Naive thymus-derived CD8-positive, alpha-beta T cell (primary cell): ENCODE measurements around the gene PLXNB2. TPM values are rescaled to one million over a fixed set of nuclear protein-coding genes. Genes with fewer than 3 reads are reported as not detected.
A peak's percentile ranks its signal among the peaks of the same experiment; 100 is the strongest.

ENCODE experiments used
- ATAC-seq, 2 donors: fragments of 150-1000 bp; cut with Tn5 transposase in 1 of 2; sonication (Bioruptor Pico), chemical (Tn5 transposase) in 1 of 2; 1 replicate in 1 of 2; 2 replicates in 1 of 2; pipeline ENCODE4 v1.10.0; 2021; ENCODE audit warnings: mild to moderate bottlenecking in 2 of 2, moderate library complexity in 2 of 2
- POLR2A ChIA-PET: fragments of 350-600 bp; sonication (Branson Sonifier 250); formaldehyde crosslinking; loops from one replicate; lab custom pipeline; 2021; ENCODE audit warnings: antibody characterized with exemption; lab: Charles Lee
- DNase-seq, 10 donors: peaks; one replicate each; pipeline versions ENCODE4 v3.0.0 to v3.0.0-alpha.2; 2020 to 2022
- H3K27ac Mint-ChIP-seq, 10 donors: one replicate each; pipeline ENCODE4 v1.8.0; 2020 to 2022; ENCODE audit warnings: mild to moderate bottlenecking in 10 of 10, mixed read lengths in 10 of 10, moderate library complexity in 4 of 10, inconsistent platforms in 1 of 10
- H3K27me3 Mint-ChIP-seq, 5 donors: one replicate each; pipeline ENCODE4 v1.8.0; 2021 to 2022; ENCODE audit warnings: mixed read lengths in 5 of 5
- H3K36me3 Mint-ChIP-seq, 3 donors: one replicate each; pipeline ENCODE4 v1.8.0; 2020 to 2022; ENCODE audit warnings: mixed read lengths in 3 of 3, mild to moderate bottlenecking in 2 of 3, inconsistent platforms in 1 of 3
- H3K4me1 Mint-ChIP-seq, 4 donors: one replicate each; pipeline ENCODE4 v1.8.0; 2021 to 2022; ENCODE audit warnings: mixed read lengths in 4 of 4
- H3K4me3 Mint-ChIP-seq, 10 donors: one replicate each; pipeline ENCODE4 v1.8.0; 2020 to 2022; ENCODE audit warnings: mild to moderate bottlenecking in 10 of 10, mixed read lengths in 10 of 10, moderate library complexity in 6 of 10, inconsistent platforms in 1 of 10
- H3K9me3 Mint-ChIP-seq, 9 donors: one replicate each; pipeline ENCODE4 v1.8.0; 2020 to 2022; ENCODE audit warnings: mixed read lengths in 9 of 9, mild to moderate bottlenecking in 3 of 9, inconsistent platforms in 1 of 9, moderate library complexity in 1 of 9
- polyA plus RNA-seq, 3 donors: library from polyadenylated mRNA; unstranded; fragments of 300-500 nt; fragmentation: Illumina TruSeq; gene quantifications; one replicate each; pipeline ENCODE4 v1.2.3, GENCODE V29; 2021
- total RNA-seq, 8 experiments: library from RNA in 2 of 8; stranded (reverse) in 2 of 8; gene quantifications; one replicate each; pipeline ENCODE4 v1.2.3 and lab custom pipeline; 2021 to 2026

The PLXNB2 gene
- total RNA-seq (10 to 100 TPM; 14.3 to 16.7 TPM), polyA plus RNA-seq (1 to 10 TPM in 2 of 3 donors, under 1 TPM in 1; 0.72 to 4.1 (median 1.1) TPM), total RNA-seq (lab: John Stamatoyannopoulos, UW) (10.3 to 23.0 (median 19.2) reads per million in 6 experiments)

GRCh38 chr22:50306753-50307749 is at the start of gene PLXNB2:
PLXNB2 (minus strand) TSS chr22:50307646; CDS start chr22:50290584, 17,062 bp downstream.
- Mint-ChIP-seq H3K9me3 (peaks cover 0 to 1% (median 0%) of the 10 kb centered on the region in 9 donors), H3K27me3 (peaks cover 4 to 19% (median 7%) of the 10 kb centered on the region in 5 donors), H3K36me3 (no peaks in the 10 kb centered on the region), H3K4me3 (peak within 1 kb of the TSS in 8 of 10 donors; percentile 24 to 70 (median 48)), H3K4me1 (peaks cover 9 to 26% (median 14%) of the 10 kb centered on the region in 4 donors), H3K27ac (peak within 1 kb of the TSS in 3 of 10 donors; percentile 27 to 56 (median 34))
- POLR2A ChIA-PET: interaction anchor here (1.1 to 2.7 kb wide), 3 partner anchors 10 to 16 kb away, joined by 3 to 15 read pairs (median 8); no protein-coding TSS in a partner anchor
- peak in 4 of 10 donors; percentile 26 to 39 (median 32) for DNase-seq
- ATAC-seq: peak; percentile 70 to 78

GRCh38 chr22:50357222-50357621 is 49.8 kb upstream of the PLXNB2 start:
- Mint-ChIP-seq H3K36me3 (peaks cover 4 to 57% (median 16%) of the 10 kb centered on the region in 3 donors), H3K9me3 (no peaks in the 10 kb centered on the region), H3K27ac (peak overlapping the region in 6 of 10 donors; percentile 23 to 83 (median 74)), H3K4me1 (peaks cover 21 to 42% (median 39%) of the 10 kb centered on the region in 4 donors), H3K27me3 (no peaks in the 10 kb centered on the region), H3K4me3 (peak overlapping the region in 3 of 10 donors; percentile 3 to 40 (median 34))
- POLR2A ChIA-PET: no interaction called here
- no peak for DNase-seq
- no peak for ATAC-seq

GRCh38 chr22:50356186-50356585 is 48.7 kb upstream of the PLXNB2 start:
- Mint-ChIP-seq H3K4me3 (no peak overlapping the region), H3K36me3 (peaks cover 4 to 64% (median 16%) of the 10 kb centered on the region in 3 donors), H3K9me3 (no peaks in the 10 kb centered on the region), H3K4me1 (peaks cover 12 to 31% (median 29%) of the 10 kb centered on the region in 4 donors), H3K27me3 (no peaks in the 10 kb centered on the region), H3K27ac (peak overlapping the region in 5 of 10 donors; percentile 4 to 63 (median 23))
- DNase-seq (no peak), ATAC-seq (no peak)
- POLR2A ChIA-PET: interaction anchor here (0.7 kb wide), 1 partner anchor 121 kb away, joined by 3 read pairs; no protein-coding TSS in a partner anchor

- H3K27me3 Mint-ChIP-seq: no peaks in the 10 kb centered on the region
- ATAC-seq (no peak), DNase-seq (no peak)
- no peaks in the 10 kb centered on the region for H3K9me3 Mint-ChIP-seq
- no peak overlapping the region for H3K27ac Mint-ChIP-seq
- H3K36me3 Mint-ChIP-seq: peaks cover 0 to 30% (median 2%) of the 10 kb centered on the region in 3 donors
- POLR2A ChIA-PET: no interaction called here
- H3K4me1 Mint-ChIP-seq: peaks cover 0 to 3% (median 0%) of the 10 kb centered on the region in 4 donors
- no peak overlapping the region for H3K4me3 Mint-ChIP-seq
Measured at GRCh38 chr22:50348058-50348457, 40.6 kb upstream of the PLXNB2 start.

GRCh38 chr22:50347157-50347556 is 39.7 kb upstream of the PLXNB2 start:
- H3K9me3 Mint-ChIP-seq: no peaks in the 10 kb centered on the region
- ATAC-seq (no peak), DNase-seq (no peak)
- no peak overlapping the region for H3K4me3 Mint-ChIP-seq
- POLR2A ChIA-PET: no interaction called here
- H3K36me3 Mint-ChIP-seq: peaks cover 0 to 21% (median 2%) of the 10 kb centered on the region in 3 donors
- no peak overlapping the region for H3K27ac Mint-ChIP-seq
- no peaks in the 10 kb centered on the region for H3K27me3 Mint-ChIP-seq
- peaks cover 0 to 5% (median 2%) of the 10 kb centered on the region in 4 donors for H3K4me1 Mint-ChIP-seq

GRCh38 chr22:50346470-50346869 is 39.0 kb upstream of the PLXNB2 start:
- H3K9me3 Mint-ChIP-seq: no peaks in the 10 kb centered on the region
- H3K4me1 Mint-ChIP-seq: peaks cover 0 to 7% (median 4%) of the 10 kb centered on the region in 4 donors
- no peaks in the 10 kb centered on the region for H3K27me3 Mint-ChIP-seq
- H3K36me3 Mint-ChIP-seq: peaks cover 0 to 14% (median 2%) of the 10 kb centered on the region in 3 donors
- POLR2A ChIA-PET: interaction anchor here (0.6 kb wide), 1 partner anchor 102 kb away, joined by 4 read pairs; the partner anchor contains the start of gene TUBGCP6
- no peak overlapping the region for H3K27ac Mint-ChIP-seq
- ATAC-seq (no peak), DNase-seq (no peak)
- H3K4me3 Mint-ChIP-seq: peak overlapping the region in 1 of 10 donors; percentile 65

GRCh38 chr22:50343541-50343935 is 36.1 kb upstream of the PLXNB2 start:
- H3K4me1 Mint-ChIP-seq: peaks cover 0 to 12% (median 5%) of the 10 kb centered on the region in 4 donors
- peak overlapping the region in 4 of 10 donors; percentile 62 to 83 (median 70) for H3K27ac Mint-ChIP-seq
- ATAC-seq: peak in 1 of 2 donors; percentile 24
- DNase-seq: peak in 1 of 10 donors; percentile 26
- no peaks in the 10 kb centered on the region for H3K27me3 Mint-ChIP-seq
- no peaks in the 10 kb centered on the region for H3K9me3 Mint-ChIP-seq
- H3K4me3 Mint-ChIP-seq: peak overlapping the region in 7 of 10 donors; percentile 34 to 87 (median 69)
- peaks cover 0 to 4% (median 0%) of the 10 kb centered on the region in 3 donors for H3K36me3 Mint-ChIP-seq
- POLR2A ChIA-PET: interaction anchor here (0.6 to 1.0 kb wide), 3 partner anchors 179 to 204 kb away, joined by 3 read pairs; no protein-coding TSS in a partner anchor

GRCh38 chr22:50342651-50343540 is 35.5 kb upstream of the PLXNB2 start, which contains the start of gene PPP6R2:
PPP6R2 (plus strand) TSS chr22:50343327; CDS start chr22:50393909, 50,582 bp downstream.
- ATAC-seq: peak; percentile 82 to 83
- POLR2A ChIA-PET: interaction anchor here (0.6 to 2.5 kb wide), 15 partner anchors 10 to 278 kb away, joined by 3 to 13 read pairs (median 3); partner anchors contain the start of genes HDAC10, SCO2, TUBGCP6 and TYMP
- no peaks in the 10 kb centered on the region for H3K9me3 Mint-ChIP-seq

GRCh38 chr22:50341977-50342650 is 34.7 kb upstream of the PLXNB2 start:
- ATAC-seq (peak; percentile 61 to 63), DNase-seq (peak; percentile 72 to 93 (median 87))
- peaks cover 0 to 12% (median 5%) of the 10 kb centered on the region in 4 donors for H3K4me1 Mint-ChIP-seq
- H3K4me3 Mint-ChIP-seq: peak overlapping the region; percentile 72 to 92 (median 88)
- H3K9me3 Mint-ChIP-seq: no peaks in the 10 kb centered on the region
- POLR2A ChIA-PET: interaction anchor here (0.6 to 2.5 kb wide), 15 partner anchors 9 to 279 kb away, joined by 3 to 13 read pairs (median 3); partner anchors contain the start of genes HDAC10, SCO2, TUBGCP6 and TYMP
- no peaks in the 10 kb centered on the region for H3K27me3 Mint-ChIP-seq
- peak overlapping the region; percentile 74 to 96 (median 94) for H3K27ac Mint-ChIP-seq
- H3K36me3 Mint-ChIP-seq: peaks cover 0 to 4% (median 0%) of the 10 kb centered on the region in 3 donors

More at GRCh38 chr22:50342651-50343540, 35.5 kb upstream of the PLXNB2 start, which contains the start of gene PPP6R2:
- no peaks in the 10 kb centered on the region for H3K27me3 Mint-ChIP-seq
- peaks cover 0 to 4% (median 0%) of the 10 kb centered on the region in 3 donors for H3K36me3 Mint-ChIP-seq
- DNase-seq: peak; percentile 76 to 98 (median 89)
- peaks cover 0 to 12% (median 5%) of the 10 kb centered on the region in 4 donors for H3K4me1 Mint-ChIP-seq
- peak within 1 kb of the TSS; percentile 72 to 92 (median 88) for H3K4me3 Mint-ChIP-seq
- peak within 1 kb of the TSS; percentile 74 to 96 (median 94) for H3K27ac Mint-ChIP-seq

- Mint-ChIP-seq H3K36me3 (no peaks in the 10 kb centered on the region), H3K9me3 (no peaks in the 10 kb centered on the region), H3K27me3 (no peaks in the 10 kb centered on the region), H3K4me1 (peaks cover 0 to 12% (median 5%) of the 10 kb centered on the region in 4 donors), H3K27ac (no peak overlapping the region), H3K4me3 (no peak overlapping the region)
- ATAC-seq (no peak), DNase-seq (no peak)
- POLR2A ChIA-PET: interaction anchor here (2.2 to 2.5 kb wide), 2 partner anchors 89 to 96 kb away, joined by 12 to 13 read pairs; partner anchors contain the start of genes HDAC10 and TUBGCP6
Measured at GRCh38 chr22:50339945-50340879, 32.8 kb upstream of the PLXNB2 start.
